ENCODE measurements around the gene HK3.

The HK3 gene, protein sequence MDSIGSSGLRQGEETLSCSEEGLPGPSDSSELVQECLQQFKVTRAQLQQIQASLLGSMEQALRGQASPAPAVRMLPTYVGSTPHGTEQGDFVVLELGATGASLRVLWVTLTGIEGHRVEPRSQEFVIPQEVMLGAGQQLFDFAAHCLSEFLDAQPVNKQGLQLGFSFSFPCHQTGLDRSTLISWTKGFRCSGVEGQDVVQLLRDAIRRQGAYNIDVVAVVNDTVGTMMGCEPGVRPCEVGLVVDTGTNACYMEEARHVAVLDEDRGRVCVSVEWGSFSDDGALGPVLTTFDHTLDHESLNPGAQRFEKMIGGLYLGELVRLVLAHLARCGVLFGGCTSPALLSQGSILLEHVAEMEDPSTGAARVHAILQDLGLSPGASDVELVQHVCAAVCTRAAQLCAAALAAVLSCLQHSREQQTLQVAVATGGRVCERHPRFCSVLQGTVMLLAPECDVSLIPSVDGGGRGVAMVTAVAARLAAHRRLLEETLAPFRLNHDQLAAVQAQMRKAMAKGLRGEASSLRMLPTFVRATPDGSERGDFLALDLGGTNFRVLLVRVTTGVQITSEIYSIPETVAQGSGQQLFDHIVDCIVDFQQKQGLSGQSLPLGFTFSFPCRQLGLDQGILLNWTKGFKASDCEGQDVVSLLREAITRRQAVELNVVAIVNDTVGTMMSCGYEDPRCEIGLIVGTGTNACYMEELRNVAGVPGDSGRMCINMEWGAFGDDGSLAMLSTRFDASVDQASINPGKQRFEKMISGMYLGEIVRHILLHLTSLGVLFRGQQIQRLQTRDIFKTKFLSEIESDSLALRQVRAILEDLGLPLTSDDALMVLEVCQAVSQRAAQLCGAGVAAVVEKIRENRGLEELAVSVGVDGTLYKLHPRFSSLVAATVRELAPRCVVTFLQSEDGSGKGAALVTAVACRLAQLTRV

DNA sequence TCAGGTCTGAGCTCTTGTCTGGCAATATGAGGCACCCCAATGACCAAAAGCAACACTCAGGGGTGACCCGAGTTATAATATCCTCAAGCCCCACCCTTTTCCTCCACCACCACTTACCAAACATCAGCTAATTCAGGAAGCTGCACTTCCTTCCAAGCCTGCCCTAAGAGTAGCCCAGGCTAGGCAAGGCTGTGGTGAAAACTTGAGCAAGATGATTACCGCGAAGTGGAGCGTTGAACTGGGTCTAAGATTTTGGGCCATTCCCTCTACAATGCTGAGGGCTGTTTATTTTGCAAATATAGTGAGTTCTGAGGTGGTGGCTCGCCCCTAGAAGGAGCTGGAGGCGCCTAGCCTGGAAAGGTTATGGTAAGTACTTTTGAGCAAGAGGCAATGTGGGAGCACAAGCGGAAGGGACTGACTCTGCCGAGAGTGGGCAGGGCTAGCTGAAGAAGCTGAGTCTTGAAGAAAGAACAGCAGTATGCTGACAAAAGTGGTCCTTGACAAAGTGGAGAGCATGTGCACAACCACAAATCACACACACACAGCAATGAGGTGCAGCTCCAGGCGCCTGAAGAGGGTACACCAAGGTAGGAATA, at the start of gene HK3:
Gene HK3 (minus strand): TSS at position 51 of the 596 bp plus-strand sequence. CDS start 3,187 bp downstream, outside the sequence.
- DNase-seq (ENCODE audit: low read depth), result no peak
- TF ChIP-seq, protein P1, sequence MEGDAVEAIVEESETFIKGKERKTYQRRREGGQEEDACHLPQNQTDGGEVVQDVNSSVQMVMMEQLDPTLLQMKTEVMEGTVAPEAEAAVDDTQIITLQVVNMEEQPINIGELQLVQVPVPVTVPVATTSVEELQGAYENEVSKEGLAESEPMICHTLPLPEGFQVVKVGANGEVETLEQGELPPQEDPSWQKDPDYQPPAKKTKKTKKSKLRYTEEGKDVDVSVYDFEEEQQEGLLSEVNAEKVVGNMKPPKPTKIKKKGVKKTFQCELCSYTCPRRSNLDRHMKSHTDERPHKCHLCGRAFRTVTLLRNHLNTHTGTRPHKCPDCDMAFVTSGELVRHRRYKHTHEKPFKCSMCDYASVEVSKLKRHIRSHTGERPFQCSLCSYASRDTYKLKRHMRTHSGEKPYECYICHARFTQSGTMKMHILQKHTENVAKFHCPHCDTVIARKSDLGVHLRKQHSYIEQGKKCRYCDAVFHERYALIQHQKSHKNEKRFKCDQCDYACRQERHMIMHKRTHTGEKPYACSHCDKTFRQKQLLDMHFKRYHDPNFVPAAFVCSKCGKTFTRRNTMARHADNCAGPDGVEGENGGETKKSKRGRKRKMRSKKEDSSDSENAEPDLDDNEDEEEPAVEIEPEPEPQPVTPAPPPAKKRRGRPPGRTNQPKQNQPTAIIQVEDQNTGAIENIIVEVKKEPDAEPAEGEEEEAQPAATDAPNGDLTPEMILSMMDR (IDR thresholded peaks at IDR 0.05; ENCODE audit: control insufficient read depth, insufficient read depth, low read depth, low read length, missing control alignments), result no peak
- H3K4me3 ChIP-seq (ENCODE audit: control insufficient read depth, low read depth, low read length), result no peak within 1 kb of the TSS

DNA sequence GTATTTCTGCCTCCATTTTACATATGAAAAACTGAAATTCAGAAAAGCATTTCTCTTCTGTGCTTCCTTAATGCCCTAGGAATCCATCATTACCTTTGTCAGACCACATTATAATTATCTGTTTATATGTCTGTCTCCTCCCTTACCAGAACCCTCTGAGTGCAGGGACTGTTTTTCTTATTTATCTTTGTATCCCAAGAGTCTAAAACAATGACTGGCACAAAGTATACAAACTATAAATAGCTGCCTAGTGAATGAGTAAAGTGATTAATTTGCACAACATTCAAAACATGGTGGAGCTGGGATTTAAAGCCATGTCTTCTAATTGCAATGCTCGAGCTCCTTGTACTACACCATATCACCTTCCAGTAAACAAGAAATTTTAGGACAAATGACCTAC, 49.3 kb upstream of the HK3 start:
- TF ChIP-seq, protein P1 (IDR thresholded peaks at IDR 0.05; ENCODE audit: control insufficient read depth, insufficient read depth, low read depth, low read length, missing control alignments), result no peak
- no peak overlapping the region for H3K4me3 ChIP-seq (ENCODE audit: control insufficient read depth, low read depth, low read length)
- no peak for DNase-seq (ENCODE audit: low read depth)

DNA sequence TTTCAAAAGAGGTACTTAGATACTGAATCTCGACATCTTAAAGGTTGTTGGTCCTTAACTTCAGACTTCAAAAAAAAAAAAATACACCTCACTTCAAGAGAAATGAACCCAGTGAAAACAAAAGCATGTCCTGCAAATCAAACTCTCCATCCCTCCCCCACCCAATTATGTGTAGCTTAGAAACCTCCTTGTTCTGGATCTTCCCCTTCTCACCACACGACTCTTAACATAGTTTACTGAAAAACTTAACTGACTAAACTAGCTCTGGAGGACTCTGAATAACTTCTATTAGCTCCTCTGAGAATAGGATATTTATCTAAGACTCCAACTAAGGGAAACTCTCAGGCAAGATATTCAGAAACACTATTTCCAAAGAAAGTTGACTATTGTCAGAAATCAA, 48.7 kb upstream of the HK3 start:
- DNase-seq (ENCODE audit: low read depth), result no peak
- TF ChIP-seq, protein P1 (IDR thresholded peaks at IDR 0.05; ENCODE audit: control insufficient read depth, insufficient read depth, low read depth, low read length, missing control alignments), result no peak
- H3K4me3 ChIP-seq (ENCODE audit: control insufficient read depth, low read depth, low read length), result no peak overlapping the region

DNA sequence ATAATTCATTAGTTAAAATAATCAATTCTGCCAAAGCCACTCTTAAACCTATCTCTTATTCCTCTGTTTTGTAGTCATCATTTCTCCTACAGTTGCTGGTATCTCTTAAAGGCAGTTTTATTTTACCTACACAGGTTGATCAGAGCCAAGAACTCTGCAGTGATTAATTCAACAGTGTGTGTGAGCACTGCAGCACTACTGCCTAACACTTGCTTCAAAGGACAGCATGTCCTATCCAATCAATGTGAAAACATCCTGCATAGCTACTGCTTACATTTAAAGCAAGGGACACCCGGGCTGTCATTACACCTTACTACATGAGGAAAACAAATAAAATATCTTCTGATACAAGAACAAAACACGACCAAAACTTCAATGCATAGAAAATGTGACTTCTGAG, 45.1 kb upstream of the HK3 start:
- TF ChIP-seq, protein P1 (IDR thresholded peaks at IDR 0.05; ENCODE audit: control insufficient read depth, insufficient read depth, low read depth, low read length, missing control alignments), result no peak
- DNase-seq (ENCODE audit: low read depth), result no peak
- H3K4me3 ChIP-seq (ENCODE audit: control insufficient read depth, low read depth, low read length), result no peak overlapping the region

DNA sequence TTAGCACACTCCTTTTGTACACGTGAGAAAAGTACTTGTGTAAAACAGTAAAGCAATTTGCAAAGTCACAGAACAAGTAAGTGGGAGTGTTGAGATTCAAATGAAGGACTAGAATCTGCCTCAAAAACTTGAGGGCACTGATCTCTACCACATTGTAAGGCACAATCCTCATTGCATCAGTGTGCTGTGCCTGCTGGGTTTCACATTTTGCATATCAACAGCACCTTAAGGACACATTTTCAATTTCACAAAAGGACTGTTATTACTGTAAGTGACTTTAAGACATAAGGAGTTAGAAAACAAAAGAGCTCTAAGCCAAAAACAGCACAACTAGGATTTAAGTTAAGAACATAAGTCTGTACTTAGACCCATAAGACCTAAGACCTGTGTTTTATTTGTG, 44.7 kb upstream of the HK3 start:
- TF ChIP-seq, protein P1 (IDR thresholded peaks at IDR 0.05; ENCODE audit: control insufficient read depth, insufficient read depth, low read depth, low read length, missing control alignments), result no peak
- no peak for DNase-seq (ENCODE audit: low read depth)
- no peak overlapping the region for H3K4me3 ChIP-seq (ENCODE audit: control insufficient read depth, low read depth, low read length)

DNA sequence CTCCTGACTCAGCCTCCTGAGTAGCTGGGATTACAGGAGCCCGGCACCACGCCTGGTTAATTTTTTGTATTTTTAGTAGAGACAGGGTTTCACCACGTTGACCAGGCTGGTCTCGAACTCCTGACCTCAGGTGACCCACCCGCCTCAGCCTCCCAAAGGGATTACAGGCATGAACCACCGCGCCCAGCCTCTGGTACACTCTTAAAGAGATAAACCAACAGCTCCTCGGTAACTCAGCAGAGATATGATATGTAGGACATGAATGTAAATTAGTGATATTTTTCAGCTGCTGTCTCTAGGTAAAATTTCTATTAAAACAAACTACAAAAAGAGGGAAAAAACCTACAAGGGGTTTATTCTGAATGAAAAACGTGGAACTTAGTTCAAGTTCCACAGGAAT, 42.8 kb upstream of the HK3 start:
- H3K4me3 ChIP-seq (ENCODE audit: control insufficient read depth, low read depth, low read length), result no peak overlapping the region
- TF ChIP-seq, protein P1 (IDR thresholded peaks at IDR 0.05; ENCODE audit: control insufficient read depth, insufficient read depth, low read depth, low read length, missing control alignments), result no peak
- no peak for DNase-seq (ENCODE audit: low read depth)
